HepG2 (cell line): ENCODE data around the gene PMM2. TPM values are rescaled to one million over a fixed set of nuclear protein-coding genes. Genes with fewer than 3 reads are reported as not detected.
A peak's percentile ranks its signal among the peaks of the same experiment; 100 is the strongest.

ENCODE experiments used
- ARID2 ChIP-seq: sonication (generic); formaldehyde crosslinking; IDR thresholded peaks from 2 replicates; pipeline ENCODE4 v1.8.1; 2022; ENCODE audit warnings: mild to moderate bottlenecking, missing genetic modification reagents, borderline replicate concordance
- CBFB ChIP-seq: sonication (generic); formaldehyde crosslinking; IDR thresholded peaks from 2 replicates; pipeline ENCODE4 v1.4.0; 2020; ENCODE audit warnings: missing genetic modification reagents
- FOXJ3 ChIP-seq: sonication (generic); formaldehyde crosslinking; IDR thresholded peaks from 2 replicates; pipeline ENCODE4 v1.4.0; 2020; ENCODE audit warnings: missing genetic modification reagents, mild to moderate bottlenecking, borderline replicate concordance
- KMT2B ChIP-seq: IDR thresholded peaks from 2 replicates; pipeline ENCODE4 v1.6.1; 2016; ENCODE audit warnings: missing genetic modification reagents, missing compliant biosample characterization
- SATB2 ChIP-seq: sonication (generic); formaldehyde crosslinking; IDR thresholded peaks from 2 replicates; pipeline ENCODE4 v1.5.0; 2020; ENCODE audit warnings: missing genetic modification reagents
- SUZ12 ChIP-seq: fragments of 150-350 bp; IDR thresholded peaks from 2 replicates; pipeline ENCODE4 v1.6.1; 2014; ENCODE audit warnings: low read depth, low read length
- U2AF1 ChIP-seq: fragments of 200-400 bp; formaldehyde crosslinking; optimal IDR thresholded peaks from 2 replicates; pipeline ENCODE3; 2017; ENCODE audit warnings: mild to moderate bottlenecking, low read depth, low read length
- ZBTB14 ChIP-seq: sonication (generic); formaldehyde crosslinking; IDR thresholded peaks from 2 replicates; pipeline ENCODE4 v1.4.0; 2020; ENCODE audit warnings: missing genetic modification reagents
- ZC3H4 ChIP-seq: sonication (generic); formaldehyde crosslinking; IDR thresholded peaks from 2 replicates; pipeline ENCODE4 v1.4.0; 2020; ENCODE audit warnings: missing genetic modification reagents, borderline replicate concordance
- ZFP1 ChIP-seq: IDR thresholded peaks from 2 replicates; pipeline ENCODE4 v1.6.1; 2016
- ZNF792 ChIP-seq: IDR thresholded peaks from 2 replicates; pipeline ENCODE4 v1.6.1; 2016
- polyA plus RNA-seq, 8 experiments: library from polyadenylated mRNA; depleted of rRNA in 3 of 8; stranded (reverse) in 7 of 8; unstranded in 1 of 8; fragments of >200 nt; fragmentation: Illumina TruSeq in 4 of 8; extraction: Trizol in 4 of 8; gene quantifications; 2 replicates each; pipeline versions ENCODE4 v1.2.1 to v1.2.3, GENCODE V29; 2011 to 2016; ENCODE audit warnings: low read depth in 4 of 8, missing spikeins in 1 of 8, mixed read lengths in 1 of 8; ENCODE audit not compliant: insufficient read depth in 1 of 8
- total RNA-seq, 5 experiments: library from RNA; depleted of rRNA; stranded (reverse); fragments of >200 nt; fragmentation: Illumina TruSeq; extraction: Trizol; gene quantifications; 2 replicates each; pipeline ENCODE4 v1.2.3, GENCODE V29; 2016; ENCODE audit warnings: low read depth in 1 of 5
- TF ChIP-seq, protein P1 (sequence below): sonication (generic); formaldehyde crosslinking; IDR thresholded peaks from 2 replicates; pipeline ENCODE4 v1.4.0; 2020; ENCODE audit warnings: missing genetic modification reagents, mild to moderate bottlenecking, borderline replicate concordance
- TF ChIP-seq, protein P2 (sequence below): sonication (generic); formaldehyde crosslinking; IDR thresholded peaks from 2 replicates; pipeline ENCODE4 v1.5.0; 2020; ENCODE audit warnings: missing genetic modification reagents
- TF ChIP-seq, protein P3 (sequence below): sonication (generic); formaldehyde crosslinking; IDR thresholded peaks from 2 replicates; pipeline ENCODE4 v1.5.1; 2020; ENCODE audit warnings: mild to moderate bottlenecking, moderate library complexity, missing genetic modification reagents
- TF ChIP-seq, protein P4 (sequence below): sonication (generic); formaldehyde crosslinking; IDR thresholded peaks from 2 replicates; pipeline ENCODE4 v1.9.0; 2021; ENCODE audit warnings: mild to moderate bottlenecking, missing genetic modification reagents

The PMM2 gene
- total and polyA plus RNA-seq, 2 of the 13 experiments (the other 11 are each of a cell fraction or from before 2014, with no cell fraction given): 52.2 to 93.7 TPM

DNA sequence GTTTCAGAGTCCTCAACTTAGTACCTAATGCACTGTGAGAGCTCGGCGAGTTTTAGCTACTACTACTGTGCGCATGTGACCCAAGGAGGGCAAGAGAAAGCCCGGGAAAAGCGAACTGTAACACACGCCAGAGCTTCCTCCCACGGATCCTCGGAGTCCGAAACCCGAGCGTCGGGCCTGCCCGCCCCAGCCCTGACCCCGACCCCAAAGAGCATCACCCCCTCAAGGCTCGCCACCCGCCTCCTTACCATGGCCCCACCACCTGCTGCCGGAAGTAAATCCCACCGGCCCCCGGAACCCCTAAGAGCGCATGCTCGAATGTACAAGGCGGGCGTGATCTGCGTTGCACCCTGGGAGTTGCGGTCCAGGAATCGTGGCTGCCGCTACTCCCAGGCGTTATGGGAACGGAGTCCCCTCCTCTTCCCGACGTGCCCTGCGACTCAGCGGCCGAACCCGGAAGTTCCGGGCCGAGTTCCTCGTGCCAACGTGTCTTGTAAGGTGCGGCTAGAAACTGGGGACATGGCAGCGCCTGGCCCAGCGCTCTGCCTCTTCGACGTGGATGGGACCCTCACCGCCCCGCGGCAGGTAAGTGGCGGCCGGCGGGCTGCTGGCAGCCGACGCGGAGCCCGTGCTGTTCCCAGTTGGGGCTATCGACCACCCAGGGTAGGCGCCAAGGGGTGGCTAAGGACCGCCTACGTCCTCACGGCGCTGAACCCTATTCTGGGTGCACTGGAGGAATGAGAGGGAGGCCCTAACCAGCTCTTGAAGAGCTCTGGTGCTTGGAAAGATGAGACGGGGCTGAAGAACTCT, at the start of gene PMM2, which contains the start of gene TMEM186 (continued):
- TF ChIP-seq, protein P1, sequence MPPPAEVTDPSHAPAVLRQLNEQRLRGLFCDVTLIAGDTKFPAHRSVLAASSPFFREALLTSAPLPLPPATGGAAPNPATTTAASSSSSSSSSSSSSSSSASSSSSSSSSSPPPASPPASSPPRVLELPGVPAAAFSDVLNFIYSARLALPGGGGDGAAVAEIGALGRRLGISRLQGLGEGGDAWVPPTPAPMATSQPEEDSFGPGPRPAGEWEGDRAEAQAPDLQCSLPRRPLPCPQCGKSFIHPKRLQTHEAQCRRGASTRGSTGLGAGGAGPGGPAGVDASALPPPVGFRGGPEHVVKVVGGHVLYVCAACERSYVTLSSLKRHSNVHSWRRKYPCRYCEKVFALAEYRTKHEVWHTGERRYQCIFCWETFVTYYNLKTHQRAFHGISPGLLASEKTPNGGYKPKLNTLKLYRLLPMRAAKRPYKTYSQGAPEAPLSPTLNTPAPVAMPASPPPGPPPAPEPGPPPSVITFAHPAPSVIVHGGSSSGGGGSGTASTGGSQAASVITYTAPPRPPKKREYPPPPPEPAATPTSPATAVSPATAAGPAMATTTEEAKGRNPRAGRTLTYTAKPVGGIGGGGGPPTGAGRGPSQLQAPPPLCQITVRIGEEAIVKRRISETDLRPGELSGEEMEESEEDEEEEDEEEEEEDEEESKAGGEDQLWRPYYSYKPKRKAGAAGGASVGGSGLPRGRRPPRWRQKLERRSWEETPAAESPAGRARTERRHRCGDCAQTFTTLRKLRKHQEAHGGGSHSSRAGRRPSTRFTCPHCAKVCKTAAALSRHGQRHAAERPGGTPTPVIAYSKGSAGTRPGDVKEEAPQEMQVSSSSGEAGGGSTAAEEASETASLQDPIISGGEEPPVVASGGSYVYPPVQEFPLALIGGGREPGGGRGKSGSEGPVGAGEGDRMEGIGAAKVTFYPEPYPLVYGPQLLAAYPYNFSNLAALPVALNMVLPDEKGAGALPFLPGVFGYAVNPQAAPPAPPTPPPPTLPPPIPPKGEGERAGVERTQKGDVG: peak; percentile 96
- TF ChIP-seq SATB2 (CRISPR knock-in tag): peak; percentile 97
- peak; percentile 52; the same call in 1 of the 2 replicates for TF ChIP-seq ZC3H4 (CRISPR knock-in tag)
- TF ChIP-seq, protein P2, sequence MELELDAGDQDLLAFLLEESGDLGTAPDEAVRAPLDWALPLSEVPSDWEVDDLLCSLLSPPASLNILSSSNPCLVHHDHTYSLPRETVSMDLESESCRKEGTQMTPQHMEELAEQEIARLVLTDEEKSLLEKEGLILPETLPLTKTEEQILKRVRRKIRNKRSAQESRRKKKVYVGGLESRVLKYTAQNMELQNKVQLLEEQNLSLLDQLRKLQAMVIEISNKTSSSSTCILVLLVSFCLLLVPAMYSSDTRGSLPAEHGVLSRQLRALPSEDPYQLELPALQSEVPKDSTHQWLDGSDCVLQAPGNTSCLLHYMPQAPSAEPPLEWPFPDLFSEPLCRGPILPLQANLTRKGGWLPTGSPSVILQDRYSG: peak; percentile 99
- peak; percentile 97 for TF ChIP-seq CBFB
- TF ChIP-seq U2AF1: peak; percentile 99
- TF ChIP-seq, protein P3, sequence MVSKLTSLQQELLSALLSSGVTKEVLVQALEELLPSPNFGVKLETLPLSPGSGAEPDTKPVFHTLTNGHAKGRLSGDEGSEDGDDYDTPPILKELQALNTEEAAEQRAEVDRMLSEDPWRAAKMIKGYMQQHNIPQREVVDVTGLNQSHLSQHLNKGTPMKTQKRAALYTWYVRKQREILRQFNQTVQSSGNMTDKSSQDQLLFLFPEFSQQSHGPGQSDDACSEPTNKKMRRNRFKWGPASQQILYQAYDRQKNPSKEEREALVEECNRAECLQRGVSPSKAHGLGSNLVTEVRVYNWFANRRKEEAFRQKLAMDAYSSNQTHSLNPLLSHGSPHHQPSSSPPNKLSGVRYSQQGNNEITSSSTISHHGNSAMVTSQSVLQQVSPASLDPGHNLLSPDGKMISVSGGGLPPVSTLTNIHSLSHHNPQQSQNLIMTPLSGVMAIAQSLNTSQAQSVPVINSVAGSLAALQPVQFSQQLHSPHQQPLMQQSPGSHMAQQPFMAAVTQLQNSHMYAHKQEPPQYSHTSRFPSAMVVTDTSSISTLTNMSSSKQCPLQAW: peak; percentile 98
- TF ChIP-seq ZNF792 (CRISPR knock-in tag): peak; percentile 92; the same call in 1 of the 2 replicates
- TF ChIP-seq SUZ12: peak; percentile 88
- peak; percentile 72 for TF ChIP-seq ZBTB14 (CRISPR knock-in tag)
- TF ChIP-seq, protein P4, sequence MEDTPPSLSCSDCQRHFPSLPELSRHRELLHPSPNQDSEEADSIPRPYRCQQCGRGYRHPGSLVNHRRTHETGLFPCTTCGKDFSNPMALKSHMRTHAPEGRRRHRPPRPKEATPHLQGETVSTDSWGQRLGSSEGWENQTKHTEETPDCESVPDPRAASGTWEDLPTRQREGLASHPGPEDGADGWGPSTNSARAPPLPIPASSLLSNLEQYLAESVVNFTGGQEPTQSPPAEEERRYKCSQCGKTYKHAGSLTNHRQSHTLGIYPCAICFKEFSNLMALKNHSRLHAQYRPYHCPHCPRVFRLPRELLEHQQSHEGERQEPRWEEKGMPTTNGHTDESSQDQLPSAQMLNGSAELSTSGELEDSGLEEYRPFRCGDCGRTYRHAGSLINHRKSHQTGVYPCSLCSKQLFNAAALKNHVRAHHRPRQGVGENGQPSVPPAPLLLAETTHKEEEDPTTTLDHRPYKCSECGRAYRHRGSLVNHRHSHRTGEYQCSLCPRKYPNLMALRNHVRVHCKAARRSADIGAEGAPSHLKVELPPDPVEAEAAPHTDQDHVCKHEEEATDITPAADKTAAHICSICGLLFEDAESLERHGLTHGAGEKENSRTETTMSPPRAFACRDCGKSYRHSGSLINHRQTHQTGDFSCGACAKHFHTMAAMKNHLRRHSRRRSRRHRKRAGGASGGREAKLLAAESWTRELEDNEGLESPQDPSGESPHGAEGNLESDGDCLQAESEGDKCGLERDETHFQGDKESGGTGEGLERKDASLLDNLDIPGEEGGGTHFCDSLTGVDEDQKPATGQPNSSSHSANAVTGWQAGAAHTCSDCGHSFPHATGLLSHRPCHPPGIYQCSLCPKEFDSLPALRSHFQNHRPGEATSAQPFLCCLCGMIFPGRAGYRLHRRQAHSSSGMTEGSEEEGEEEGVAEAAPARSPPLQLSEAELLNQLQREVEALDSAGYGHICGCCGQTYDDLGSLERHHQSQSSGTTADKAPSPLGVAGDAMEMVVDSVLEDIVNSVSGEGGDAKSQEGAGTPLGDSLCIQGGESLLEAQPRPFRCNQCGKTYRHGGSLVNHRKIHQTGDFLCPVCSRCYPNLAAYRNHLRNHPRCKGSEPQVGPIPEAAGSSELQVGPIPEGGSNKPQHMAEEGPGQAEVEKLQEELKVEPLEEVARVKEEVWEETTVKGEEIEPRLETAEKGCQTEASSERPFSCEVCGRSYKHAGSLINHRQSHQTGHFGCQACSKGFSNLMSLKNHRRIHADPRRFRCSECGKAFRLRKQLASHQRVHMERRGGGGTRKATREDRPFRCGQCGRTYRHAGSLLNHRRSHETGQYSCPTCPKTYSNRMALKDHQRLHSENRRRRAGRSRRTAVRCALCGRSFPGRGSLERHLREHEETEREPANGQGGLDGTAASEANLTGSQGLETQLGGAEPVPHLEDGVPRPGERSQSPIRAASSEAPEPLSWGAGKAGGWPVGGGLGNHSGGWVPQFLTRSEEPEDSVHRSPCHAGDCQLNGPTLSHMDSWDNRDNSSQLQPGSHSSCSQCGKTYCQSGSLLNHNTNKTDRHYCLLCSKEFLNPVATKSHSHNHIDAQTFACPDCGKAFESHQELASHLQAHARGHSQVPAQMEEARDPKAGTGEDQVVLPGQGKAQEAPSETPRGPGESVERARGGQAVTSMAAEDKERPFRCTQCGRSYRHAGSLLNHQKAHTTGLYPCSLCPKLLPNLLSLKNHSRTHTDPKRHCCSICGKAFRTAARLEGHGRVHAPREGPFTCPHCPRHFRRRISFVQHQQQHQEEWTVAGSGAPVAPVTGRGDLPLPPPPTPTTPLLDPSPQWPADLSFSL (CRISPR knock-in tag): no peak
- TF ChIP-seq FOXJ3 (CRISPR knock-in tag): peak; percentile 72; the same call in 1 of the 2 replicates
- TF ChIP-seq ZFP1: peak; percentile 87
- peak; percentile 99 for TF ChIP-seq KMT2B (CRISPR knock-in tag)
- peak; percentile 95 for TF ChIP-seq ARID2 (CRISPR knock-in tag)
